NB4 (cell line): ENCODE results near the gene ZDHHC4.

ENCODE experiments used
- CTCF ChIP-seq: IDR thresholded peaks from one replicate; pipeline ENCODE4 v1.5.1; 2012; ENCODE audit warnings: low read depth, low read length
- POLR2A ChIP-seq: IDR thresholded peaks from 2 replicates; pipeline ENCODE4 v1.6.1; 2011; ENCODE audit warnings: mild to moderate bottlenecking; ENCODE audit not compliant: insufficient read length; ENCODE audit errors: extremely low read depth

- TF ChIP-seq CTCF = no peak
- TF ChIP-seq POLR2A = no peak
Measured at GRCh38 chr7:6536262-6537260, 40.7 kb upstream of the ZDHHC4 start.
